ENCODE data around the gene GEN1. TPM values are rescaled to one million over a fixed set of nuclear protein-coding genes. Genes with fewer than 3 reads are reported as not detected.

GEN1 gene
- total RNA-seq, 1 donor from 2014 or later, result 21.7 TPM

DNA sequence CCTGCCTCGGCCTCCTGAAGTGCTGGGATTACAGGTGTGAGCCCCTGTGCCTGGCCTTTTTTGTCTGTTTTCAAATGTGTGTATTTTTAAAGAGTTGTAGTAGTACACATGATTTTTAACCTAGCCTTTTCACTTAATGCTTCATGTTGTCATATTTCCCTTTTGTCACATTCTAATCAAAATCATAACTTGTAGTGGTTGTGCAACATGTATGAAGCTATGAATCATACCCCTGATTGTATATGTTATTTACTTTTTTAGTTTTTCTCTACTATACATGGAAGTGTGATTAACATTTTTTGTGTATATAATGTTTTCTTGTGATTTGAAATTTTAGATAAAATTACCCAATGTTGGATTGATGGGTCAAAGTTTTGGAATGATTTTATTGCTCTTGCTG, 8.5 kb downstream of the GEN1 start:
- no peaks in the 10 kb centered on the region for H3K9me3 Mint-ChIP-seq (ENCODE audit: low read depth)

DNA sequence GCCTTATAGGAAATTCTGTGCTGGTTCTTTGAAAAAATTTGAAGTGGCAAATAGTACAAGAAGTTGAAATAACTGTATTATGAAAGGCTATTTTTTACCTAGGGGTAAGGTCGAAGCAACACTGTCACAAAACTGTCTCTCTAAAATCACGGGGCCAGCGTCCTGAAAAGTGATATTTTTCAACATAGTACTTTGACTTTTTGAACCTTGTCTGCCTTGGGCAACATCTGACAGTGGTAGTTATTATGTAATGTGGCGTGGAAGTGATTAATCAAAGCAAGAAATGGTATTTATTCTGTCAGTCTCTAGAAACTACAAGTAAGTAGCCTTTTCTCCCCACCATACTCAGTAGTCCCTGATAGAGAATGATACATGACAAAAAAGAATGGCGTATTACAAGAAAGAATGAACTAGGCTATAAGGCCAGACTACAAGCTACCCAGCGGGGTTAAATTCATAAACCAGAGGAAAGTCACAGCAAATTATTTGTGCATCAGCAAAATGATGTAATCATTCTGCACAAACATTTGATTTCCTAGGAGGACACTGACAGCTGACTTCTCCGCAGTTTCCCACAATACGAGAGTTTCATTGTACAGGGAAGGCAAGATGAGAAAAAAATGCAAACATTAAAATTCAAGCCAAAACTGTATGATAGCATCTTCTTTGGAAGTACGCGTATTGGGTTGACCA, 9.8 kb downstream of the GEN1 start:
- no peaks in the 10 kb centered on the region for H3K27me3 Mint-ChIP-seq
- DNase-seq (ENCODE audit: low spot score, unreplicated experiment), result no peak
- no peaks in the 10 kb centered on the region for H3K9me3 Mint-ChIP-seq (ENCODE audit: low read depth)
- H3K4me1 Mint-ChIP-seq (ENCODE audit: low read depth), result no peaks in the 10 kb centered on the region
- H3K4me3 Mint-ChIP-seq (ENCODE audit: low read depth), result no peak overlapping the region
- H3K27ac Mint-ChIP-seq, result no peak overlapping the region
- no peak for TF ChIP-seq CTCF (IDR thresholded peaks at IDR 0.05; ENCODE audit: unreplicated experiment)
- peaks cover 1% of the 10 kb centered on the region for H3K36me3 Mint-ChIP-seq (ENCODE audit: insufficient read depth)

More for the DNA sequence above, 8.5 kb downstream of the GEN1 start:
- Mint-ChIP-seq H3K27me3 (no peaks in the 10 kb centered on the region), H3K27ac (no peak overlapping the region), H3K36me3 (ENCODE audit: insufficient read depth) (peaks cover 1% of the 10 kb centered on the region), H3K4me1 (ENCODE audit: low read depth) (no peaks in the 10 kb centered on the region), H3K4me3 (ENCODE audit: low read depth) (no peak overlapping the region)
- DNase-seq (ENCODE audit: low spot score, unreplicated experiment), result no peak
- no peak for TF ChIP-seq CTCF (IDR thresholded peaks at IDR 0.05; ENCODE audit: unreplicated experiment)

DNA sequence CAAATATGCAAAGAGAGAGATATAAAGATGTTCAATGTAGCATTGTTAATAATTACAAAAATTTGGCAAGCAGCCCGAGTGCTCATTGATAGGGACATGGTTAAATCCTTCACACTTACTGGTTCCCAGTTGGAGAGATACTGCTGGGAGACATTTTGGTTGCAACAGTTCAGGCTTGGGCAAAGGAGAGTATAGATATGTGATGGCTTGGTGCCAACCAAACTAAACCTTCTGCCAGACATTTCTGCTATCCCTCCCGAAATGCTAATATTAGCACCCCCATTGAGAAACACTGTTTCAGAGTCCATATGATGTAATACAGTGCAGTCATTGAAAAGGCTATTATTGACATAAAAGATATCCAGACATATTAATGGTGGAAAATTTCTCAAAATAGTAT, 11.5 kb downstream of the GEN1 start:
- H3K27ac Mint-ChIP-seq, result no peak overlapping the region
- no peaks in the 10 kb centered on the region for H3K27me3 Mint-ChIP-seq
- no peaks in the 10 kb centered on the region for H3K9me3 Mint-ChIP-seq (ENCODE audit: low read depth)
- no peaks in the 10 kb centered on the region for H3K4me1 Mint-ChIP-seq (ENCODE audit: low read depth)
- no peaks in the 10 kb centered on the region for H3K36me3 Mint-ChIP-seq (ENCODE audit: insufficient read depth)
- no peak overlapping the region for H3K4me3 Mint-ChIP-seq (ENCODE audit: low read depth)
- DNase-seq (ENCODE audit: low spot score, unreplicated experiment), result no peak
- no peak for TF ChIP-seq CTCF (IDR thresholded peaks at IDR 0.05; ENCODE audit: unreplicated experiment)

- Mint-ChIP-seq H3K9me3 (ENCODE audit: low read depth) (no peaks in the 10 kb centered on the region), H3K36me3 (ENCODE audit: insufficient read depth) (no peaks in the 10 kb centered on the region), H3K4me1 (ENCODE audit: low read depth) (no peaks in the 10 kb centered on the region), H3K4me3 (ENCODE audit: low read depth) (no peak overlapping the region), H3K27me3 (no peaks in the 10 kb centered on the region), H3K27ac (no peak overlapping the region)
- no peak for TF ChIP-seq CTCF (IDR thresholded peaks at IDR 0.05; ENCODE audit: unreplicated experiment)
- DNase-seq (ENCODE audit: low spot score, unreplicated experiment), result no peak
These were observed 15.0 kb downstream of the GEN1 start for GRCh38 chr2:17768894-17769293.

GRCh38 chr2:17771956-17772355, 18.0 kb downstream of the GEN1 start:
- TF ChIP-seq CTCF (IDR thresholded peaks at IDR 0.05; ENCODE audit: unreplicated experiment), result no peak
- no peak for DNase-seq (ENCODE audit: low spot score, unreplicated experiment)
- H3K27me3 Mint-ChIP-seq, result no peaks in the 10 kb centered on the region

More at GRCh38 chr2:17771956-17772355, 18.0 kb downstream of the GEN1 start:
- no peak overlapping the region for H3K27ac Mint-ChIP-seq
- H3K36me3 Mint-ChIP-seq (ENCODE audit: insufficient read depth), result peaks cover 3% of the 10 kb centered on the region
- no peak overlapping the region for H3K4me3 Mint-ChIP-seq (ENCODE audit: low read depth)
- H3K4me1 Mint-ChIP-seq (ENCODE audit: low read depth), result no peaks in the 10 kb centered on the region
- no peaks in the 10 kb centered on the region for H3K9me3 Mint-ChIP-seq (ENCODE audit: low read depth)
